D341Med (cell line): ENCODE results near the gene MASP2.
"Not testable (repeated sequence)": the region's sequence is repeated elsewhere in the genome, so short reads cannot be mapped to it uniquely, and the experiment has no call there.

Source experiments
- DNase-seq: peaks from one replicate; pipeline ENCODE4 v3.0.0; 2012; ENCODE audit warnings: low spot score

MASP2 gene

DNA sequence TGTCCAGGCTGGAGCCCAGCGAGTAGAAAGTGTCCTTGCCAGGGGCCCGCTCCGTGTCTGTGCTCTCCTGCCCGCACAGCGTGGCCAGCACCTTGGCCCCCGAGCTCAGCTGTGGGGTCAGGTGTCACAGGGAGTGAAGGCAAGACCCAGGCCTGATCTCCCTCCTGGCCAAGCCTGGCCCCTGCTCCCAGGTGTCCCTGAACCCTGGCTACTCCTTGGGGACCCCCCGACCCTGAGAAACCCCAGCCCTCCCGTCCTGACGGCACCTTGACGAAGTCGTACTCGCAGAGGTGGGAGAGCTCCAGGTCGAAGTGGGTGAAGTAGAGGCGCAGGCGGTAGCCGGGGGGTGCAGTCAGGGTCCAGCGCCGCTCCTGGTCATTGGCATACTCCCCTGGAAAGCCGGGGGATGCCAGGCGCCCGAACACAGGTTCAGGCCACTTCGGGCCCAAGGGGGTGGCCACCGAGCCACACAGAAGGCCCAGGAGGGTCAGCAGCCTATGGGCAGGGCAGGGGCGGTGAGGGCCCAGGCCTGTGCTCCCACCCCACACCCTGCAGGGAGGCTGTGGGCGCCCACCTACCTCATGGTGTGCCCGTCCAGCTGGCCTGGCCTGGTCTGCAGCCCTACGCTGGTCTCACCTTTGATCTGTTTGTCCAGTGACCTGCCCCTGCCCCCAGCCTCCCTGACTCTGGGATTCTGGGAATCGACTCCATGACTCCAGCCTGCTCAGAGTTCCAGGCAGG, at the start of gene MASP2:
Gene MASP2 (minus strand): TSS at position 615 of the 741 bp plus-strand sequence. CDS start 32 bp downstream, at position 583.
- DNase-seq: no peak

DNA sequence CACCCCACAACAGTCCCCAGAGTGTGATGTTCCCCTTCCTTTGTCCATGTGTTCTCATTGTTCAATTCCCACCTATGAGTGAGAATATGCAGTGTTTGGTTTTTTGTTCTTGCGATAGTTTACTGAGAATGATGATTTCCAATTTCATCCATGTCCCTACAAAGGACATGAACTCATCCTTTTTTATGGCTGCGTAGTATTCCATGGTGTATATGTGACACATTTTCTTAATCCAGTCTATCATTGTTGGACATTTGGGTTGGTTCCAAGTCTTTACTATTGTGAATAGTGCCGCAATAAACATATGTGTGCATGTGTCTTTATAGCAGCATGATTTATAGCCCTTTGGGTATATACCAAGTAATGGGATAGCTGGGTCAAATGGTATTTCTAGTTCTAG, 36.7 kb upstream of the MASP2 start:
- DNase-seq: not testable (repeated sequence)

DNA sequence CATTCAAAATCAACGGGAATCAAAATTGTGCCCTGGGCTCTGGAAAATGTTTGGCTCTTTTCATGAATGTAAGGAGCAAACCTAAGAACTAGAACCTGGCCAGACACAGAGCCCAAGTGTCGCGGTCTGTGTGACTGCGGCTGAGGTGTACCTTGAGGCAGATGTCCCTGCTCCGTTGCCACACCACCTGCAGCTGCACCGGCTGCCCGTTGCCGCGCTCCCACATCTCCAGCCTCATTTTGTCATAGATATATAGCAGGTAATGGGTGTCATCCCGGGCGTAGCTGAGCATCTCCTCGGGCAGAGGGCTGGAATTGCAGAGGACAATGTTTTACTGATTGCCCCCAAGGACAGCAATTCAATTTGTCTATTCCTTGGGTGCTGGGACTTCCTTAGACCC, 33.9 kb upstream of the MASP2 start:
- DNase-seq: no peak

DNA sequence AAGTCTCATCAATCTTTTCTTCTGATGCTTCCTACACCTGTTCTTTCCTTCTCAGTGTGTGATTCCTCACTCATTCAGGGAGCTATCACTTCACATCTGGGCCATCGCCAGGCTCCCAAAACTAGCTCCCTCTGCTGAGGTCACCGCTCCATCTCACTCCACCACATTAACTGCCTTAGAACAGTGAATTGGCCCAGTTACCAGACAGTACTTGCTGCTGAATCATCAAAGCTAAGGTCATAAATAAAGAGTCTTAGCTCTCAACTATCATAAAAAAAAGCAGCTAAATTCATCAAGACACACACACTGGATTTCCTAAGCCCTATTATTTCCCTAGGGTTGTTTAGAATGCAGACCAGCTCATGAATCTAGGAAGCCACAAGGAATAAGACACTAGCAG, 31.6 kb upstream of the MASP2 start:
- DNase-seq: no peak

DNA sequence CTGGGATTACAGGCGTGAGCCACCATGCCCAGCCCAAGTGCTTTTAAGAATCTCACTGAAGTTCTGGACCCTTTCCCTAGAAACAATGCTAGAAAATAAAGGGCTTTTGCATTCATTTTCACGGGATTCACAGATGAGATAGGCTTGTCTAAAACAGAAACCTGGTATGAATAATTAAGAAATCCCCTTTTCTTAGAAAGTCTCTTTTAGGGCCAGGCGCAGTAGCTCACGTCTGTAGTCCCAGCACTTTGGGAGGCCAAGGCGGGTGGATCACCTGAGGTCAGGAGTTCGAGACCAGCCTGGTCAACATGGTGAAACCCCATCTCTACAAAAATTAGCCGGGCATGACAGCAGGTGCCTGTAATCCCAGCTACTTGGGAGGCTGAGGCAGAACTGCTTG, 26.4 kb upstream of the MASP2 start:
- DNase-seq: not testable (repeated sequence)

DNA sequence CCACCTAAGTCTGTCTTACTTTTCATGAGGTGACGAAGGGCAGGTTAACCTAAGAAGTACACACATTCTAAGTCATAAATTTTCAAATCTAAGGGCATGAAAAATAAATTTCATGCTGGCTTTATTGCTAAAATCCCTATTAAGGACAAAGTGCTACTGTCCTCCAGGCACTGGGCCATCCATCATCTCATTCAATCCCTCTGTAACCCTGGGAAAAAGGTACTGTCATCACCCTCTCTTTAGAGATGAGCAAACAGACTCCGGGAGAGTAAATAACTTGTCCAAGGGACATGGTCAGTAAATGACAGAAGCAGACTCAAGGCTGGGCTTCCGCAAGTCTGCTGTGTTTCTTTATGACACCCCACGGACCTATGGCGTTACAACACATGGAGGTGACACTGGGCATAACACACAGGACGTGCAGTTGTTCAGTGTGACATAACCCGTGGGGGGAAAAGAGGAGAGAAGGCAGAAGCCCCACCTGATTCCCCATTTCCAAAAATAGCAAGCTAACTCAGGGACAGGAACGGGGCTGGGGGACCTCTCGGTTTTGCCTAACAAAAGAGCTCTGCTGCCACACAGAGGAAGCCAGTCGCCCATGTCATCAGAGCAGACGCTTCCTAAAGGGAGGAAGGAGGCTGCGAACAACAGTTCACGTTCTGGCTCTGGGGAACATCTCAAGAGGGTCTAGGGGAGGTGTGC, 25.3 kb upstream of the MASP2 start:
- no peak for DNase-seq

DNA sequence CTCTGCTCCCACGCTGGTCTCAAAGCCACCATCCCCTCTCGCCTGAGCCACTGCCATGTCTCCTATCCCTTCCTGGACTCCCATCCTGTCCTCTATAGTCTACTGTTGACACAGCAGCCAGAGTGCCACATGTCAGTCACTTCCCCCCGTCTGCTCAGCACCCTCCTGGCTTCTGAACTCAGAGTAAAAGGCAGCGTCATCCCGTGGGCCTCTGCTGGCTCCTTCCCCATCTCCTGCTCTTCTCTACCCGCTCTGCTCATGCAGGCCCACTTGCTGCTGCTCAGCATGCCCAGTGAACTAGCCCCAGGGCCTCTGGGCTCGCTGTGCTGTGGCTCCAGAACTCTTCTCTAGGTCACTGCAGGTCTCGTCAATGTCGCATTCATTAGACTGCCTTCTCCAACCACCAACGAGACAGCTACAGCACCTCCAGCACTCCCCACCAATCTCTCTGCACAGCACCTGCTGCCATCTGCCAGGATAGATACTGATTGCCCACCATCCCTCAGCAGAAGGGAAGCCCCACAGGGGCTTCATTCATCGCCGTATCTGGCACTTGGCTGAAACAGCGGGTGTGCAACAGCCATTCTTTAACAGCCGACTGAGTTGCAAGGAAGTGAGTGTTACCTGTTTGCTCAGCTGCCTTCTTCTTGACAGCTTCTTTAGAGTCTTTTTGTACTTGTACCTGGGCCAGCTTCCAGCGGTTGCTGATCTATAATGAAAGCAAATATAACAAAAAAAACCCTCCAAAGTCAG, 24.6 kb upstream of the MASP2 start:
- DNase-seq: no peak

DNA sequence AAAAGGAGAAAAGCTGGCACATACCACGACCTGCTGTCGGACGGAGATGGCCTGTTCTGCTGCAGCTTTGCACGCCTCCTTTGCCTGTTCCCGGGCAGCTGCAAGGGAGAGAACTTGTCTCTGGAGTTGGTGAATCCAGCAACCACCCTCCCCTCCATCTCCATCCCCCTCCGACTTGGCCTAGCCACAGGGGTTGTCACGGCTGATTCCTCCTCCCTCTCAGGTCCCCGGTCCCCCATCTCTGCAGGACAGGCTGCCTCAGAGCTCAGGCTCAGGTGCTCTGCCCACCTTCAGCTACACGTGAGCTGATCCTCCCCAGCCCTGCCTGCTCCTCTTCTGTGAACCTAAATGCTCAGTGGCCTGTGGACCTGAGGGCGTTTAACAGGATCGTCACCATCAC, 23.8 kb upstream of the MASP2 start:
- no peak for DNase-seq

DNA sequence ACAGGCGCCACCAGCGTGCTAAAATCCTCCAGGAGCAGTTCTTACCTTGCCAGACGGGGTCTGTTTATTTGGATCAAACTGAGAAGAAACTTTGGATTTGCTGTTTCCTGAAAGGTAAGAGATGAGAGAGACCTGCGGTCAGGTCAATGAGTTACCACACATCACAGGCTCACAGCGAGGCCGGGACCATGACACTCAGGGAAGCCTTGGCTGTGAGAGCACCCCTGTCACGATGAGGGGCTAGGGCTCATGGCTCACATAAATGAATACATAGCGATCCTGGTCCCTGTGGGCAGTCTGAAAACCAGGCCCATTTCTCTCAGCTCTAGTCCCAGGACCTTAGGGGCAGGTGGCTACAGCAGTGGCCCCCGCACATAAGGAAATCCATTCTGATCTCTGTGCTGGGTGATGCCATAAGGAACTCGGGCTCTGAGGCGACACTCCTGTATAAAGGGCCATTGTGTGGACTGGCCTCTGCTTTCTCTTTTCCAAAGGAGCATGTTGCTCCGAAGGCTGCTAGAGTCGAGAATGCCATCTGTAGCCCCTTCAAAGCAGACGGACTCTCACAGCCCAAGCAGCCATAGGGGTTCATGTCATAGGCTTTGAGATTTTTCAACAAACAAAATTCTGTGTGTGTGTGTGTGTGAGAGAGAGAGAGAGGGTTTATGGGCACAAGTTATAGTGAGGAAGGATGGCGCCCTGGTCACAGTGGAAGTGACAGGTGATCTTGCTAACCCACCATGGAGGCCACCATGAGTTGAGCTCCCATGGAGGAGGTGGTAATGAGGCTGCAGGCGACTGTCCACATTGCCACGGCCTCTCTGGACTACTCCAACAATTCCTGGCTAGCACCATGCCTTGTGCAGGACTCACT, 21.8 kb upstream of the MASP2 start:
- no peak for DNase-seq

DNA sequence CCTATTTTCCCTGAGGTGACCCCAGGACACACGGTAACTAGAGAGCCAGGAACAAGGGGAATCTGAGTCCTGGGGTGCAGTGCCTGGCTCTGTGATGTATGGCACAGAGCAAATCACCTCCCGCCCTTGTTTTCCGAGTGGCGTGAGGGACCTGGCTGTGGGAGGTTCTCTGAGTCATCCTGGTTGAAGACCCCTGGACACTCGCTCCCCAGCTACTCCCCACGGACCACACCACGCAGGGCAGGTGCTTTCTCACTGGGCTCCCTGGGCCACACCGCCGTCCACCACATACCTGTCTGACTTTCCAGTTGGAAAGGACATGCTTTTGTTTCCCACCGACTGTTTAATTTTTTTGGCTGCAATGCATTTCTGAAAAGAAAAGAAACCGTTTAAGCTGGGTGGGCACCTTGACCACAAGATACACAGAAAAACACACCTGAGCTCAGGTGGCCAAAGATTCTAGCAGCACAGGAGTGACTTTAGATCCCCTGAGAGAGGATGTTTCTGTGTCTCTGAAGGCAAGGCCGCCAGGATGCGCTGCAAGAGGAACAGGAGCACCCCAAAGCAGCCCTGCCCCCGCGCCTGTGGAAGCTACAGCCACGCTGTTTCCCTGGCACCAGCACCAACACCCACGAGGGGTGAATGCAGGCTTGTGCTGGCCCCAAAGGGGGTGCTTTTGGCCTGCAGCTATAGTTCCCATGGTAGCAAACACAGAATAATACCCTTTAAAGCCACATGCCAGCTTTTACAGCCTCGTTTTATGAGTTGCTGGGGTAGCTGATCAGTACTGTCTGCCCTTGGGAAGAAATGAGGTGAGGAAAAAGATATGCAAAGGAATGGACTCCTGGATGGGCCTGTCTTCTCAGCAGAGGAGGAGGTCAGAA, 20.9 kb upstream of the MASP2 start:
- DNase-seq: no peak

DNA sequence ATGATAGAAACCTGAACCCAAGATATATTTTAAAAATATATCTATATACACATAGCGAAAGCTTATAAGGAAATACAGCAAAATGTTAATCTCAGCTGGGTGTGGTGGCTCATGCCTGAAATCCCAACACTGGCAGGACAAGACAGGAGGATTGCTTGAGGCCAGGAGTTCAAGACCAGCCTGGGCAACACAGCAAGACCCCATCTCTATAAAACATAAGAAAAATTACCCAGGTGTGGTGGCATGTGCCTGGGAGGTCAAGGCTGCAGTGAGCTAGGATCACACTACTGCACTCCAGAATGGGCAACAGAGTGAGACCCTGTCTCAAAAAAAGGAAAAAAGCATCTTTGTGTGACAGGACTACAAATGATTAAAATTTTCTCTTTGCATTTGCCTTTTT, 18.8 kb upstream of the MASP2 start:
- no peak for DNase-seq

DNA sequence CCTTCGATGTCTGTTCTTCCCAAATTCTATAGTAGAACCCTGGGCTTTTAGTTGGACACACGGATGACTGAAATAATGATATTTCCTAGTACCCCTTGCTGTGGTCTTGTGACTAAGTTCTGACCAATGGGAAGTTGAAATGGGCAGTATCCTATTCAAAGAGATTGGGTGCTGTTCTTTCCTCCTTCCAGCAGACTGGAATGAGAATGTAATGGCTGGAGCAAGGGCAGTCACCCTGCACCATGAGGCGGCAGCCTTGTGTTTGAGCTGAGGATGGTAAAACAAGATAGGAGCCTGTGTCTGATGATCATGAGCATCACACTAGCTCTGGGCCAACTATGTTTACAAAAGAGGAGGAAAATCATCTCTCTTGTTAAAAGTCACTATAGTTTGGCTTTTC, 17.9 kb upstream of the MASP2 start:
- DNase-seq: no peak

DNA sequence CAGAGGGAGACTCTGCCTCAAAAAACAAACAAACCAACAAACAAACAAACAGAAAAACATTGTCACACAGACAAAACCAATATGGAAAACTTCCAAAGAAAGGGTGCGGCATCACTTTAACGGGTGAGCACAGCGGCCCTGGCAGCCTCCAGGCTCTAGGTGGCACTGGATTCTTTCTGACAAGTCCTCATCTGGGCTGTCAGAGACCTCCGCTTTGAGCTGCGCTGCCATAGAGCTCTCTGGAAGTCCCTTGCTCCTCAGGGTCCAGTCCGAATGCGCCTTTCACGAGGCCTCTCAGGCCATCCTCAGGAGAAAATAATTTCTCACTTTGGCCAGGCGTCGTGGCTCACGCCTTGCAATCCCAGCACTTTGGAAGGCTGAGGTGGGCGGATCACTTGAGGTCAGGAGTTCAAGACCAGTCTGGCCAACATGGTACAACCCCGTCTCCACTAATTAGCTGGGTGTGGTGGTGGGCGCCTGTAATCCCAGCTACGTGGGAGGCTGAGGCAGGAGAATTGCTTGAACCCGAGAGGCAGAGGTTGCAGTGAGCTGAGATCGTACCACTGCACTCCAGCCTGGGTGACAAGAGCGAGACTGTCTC, 17.0 kb upstream of the MASP2 start:
- not testable (repeated sequence) for DNase-seq

DNA sequence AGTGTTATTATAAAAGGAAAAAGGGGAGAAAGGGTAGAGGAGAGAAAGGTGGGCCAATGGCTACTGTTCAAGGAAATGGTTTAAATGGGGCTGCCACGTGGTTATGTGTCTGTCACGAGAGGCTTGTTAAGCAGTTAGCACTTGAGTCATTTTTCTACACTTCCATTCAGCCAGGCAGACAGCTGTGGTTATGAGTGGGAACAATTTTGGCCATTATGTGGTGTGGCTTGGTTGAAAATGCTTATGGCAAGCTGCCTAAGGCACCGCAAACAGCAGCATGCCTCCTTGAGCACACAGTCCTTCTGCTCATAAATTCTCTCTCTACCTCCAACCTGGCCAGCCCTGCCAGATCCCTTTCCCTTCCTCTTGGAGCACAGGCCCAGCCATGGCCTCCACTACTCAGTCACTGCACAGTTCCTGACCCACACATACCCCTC, 15.9 kb upstream of the MASP2 start:
- no peak for DNase-seq

DNA sequence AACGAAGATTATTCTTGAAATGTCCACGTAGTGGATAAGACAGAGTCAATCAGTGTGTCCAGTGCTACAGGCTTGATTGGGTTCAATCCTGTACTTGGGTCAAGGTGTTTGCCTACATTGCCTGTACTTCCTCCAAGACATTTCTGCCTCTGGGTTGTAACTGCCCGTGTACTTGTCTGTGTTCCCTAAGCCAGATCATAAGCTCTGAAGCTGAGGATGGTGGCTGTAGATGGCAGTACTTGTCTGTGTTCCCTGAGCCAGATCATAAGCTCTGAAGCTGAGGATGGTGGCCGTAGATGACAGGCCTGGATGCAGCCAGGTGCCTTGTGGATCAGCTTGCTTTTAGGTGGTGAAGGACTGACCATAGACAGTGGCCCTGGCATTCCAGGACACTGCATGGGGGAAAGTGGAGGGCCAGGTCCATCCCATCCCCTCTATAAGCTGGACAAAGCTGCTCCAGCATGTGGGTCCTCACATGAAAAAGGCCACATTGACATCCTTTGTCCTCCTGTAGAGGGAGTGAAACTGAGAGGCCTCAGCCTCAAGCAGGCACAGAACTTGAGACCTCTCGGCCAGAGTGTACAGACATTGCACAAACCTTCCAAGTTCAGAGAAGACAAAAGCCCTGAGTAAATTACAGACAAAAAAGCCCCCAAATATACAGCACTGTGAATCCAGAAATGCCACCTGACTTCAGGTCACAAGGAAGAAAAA, 14.8 kb upstream of the MASP2 start:
- DNase-seq: peak; percentile 18

DNA sequence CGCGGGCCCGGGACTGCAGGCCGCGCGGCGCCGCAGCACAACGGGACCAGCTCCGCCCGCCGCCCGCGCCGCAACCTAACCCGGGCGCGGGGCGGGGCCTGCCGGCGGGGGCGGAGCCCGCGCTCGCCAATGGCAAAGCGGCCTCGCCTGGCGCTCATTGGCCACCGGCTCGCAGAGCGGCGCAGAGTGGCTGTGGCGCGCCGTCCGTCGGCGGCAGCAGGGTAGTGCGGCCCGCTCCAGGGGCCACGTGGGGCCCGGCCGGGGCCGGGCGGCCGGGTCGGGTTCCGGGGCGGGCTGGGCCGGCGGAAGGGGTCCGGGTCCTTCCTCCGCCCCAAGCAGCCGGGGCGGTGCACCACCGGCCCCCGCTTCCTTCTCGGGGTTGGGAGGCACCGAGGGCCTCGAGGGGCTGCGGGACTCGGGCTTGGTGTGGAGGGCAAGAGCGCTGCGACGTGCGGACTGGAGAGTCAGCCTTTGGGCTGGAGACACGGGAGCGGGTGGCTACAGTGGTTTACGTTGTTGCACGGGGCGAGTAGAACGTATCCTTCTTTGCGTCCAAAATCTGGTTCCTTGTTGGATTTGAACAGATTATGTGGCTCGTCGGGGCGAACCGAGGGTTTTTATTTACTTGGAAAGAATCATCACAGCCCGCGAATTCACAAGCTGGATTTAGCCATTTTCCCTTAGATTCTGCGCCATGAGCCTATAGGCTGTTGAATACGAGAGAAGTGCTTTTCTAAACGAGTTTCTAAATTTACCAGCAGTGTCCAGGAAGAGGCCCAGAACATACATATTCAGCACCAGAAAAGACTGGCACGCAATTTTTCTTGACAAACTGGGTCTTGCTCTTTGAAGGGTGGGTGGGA, 13.2 kb upstream of the MASP2 start, which contains the start of gene SRM:
Gene SRM (minus strand): TSS at position 51 of the 863 bp plus-strand sequence. CDS start 75 bp downstream, outside the sequence.
- peak; percentile 97 for DNase-seq

DNA sequence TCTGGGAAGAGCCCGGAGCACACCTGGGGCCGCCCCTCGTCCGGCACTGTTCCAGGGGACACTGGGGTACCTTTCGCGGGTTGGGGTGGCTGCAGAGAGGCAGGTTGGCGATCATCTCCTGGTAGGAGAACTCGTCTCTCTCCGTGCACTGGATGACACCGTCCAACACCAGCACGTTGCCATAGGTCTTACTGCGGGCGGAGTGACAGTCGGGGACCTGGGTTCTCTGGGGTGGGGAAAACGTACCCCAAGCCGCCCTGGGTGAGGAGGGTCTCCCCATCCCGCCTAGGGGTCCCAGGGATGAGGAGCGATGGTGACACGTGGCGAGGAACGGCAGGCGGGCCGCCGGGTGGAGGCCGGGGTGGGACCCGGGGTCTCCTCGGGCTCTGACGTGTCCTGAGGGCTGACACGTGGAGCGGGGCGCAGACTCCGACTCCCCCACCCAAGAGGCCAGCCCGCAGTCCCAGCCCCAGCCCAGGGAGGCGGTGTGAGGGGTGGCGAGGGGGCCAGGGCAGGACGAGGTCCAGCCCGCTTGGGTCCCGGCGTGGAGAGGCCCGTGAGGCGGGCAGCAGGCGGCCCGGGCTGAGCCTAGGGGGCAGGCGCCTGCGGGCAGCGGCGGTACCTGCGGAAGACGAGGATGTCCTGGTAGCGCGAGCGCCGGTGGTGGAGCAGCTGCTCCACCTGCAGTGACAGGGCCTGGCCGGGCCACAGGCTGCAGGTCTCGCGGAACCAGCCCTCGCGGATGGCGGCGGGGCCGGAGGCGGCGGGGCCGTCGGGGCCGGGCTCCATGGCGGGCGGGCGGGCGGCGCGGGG, 12.3 kb upstream of the MASP2 start:
- DNase-seq: peak; percentile 72
